Neural cell (in vitro differentiated cells): ENCODE data around the gene TMX4. TPM values are rescaled to one million over a fixed set of nuclear protein-coding genes. Genes with fewer than 3 reads are reported as not detected.

Experiments used
- H2AFZ ChIP-seq: fragments of 200-600, 300-800 bp; sonication (generic), shearing (Covaris generic); 2 replicates; pipeline ENCODE4 v1.6.0; 2014; ENCODE audit warnings: low read depth, mild to moderate bottlenecking, antibody characterized with exemption, low read length, moderate library complexity
- H3F3A ChIP-seq: fragments of 200-600 bp; shearing (Covaris generic); 2 replicates; pipeline ENCODE4 v1.6.1; 2016; ENCODE audit warnings: mild to moderate bottlenecking, moderate library complexity, mixed read lengths, antibody characterized with exemption, low read length; ENCODE audit not compliant: insufficient read depth, poor library complexity, severe bottlenecking
- H3K27ac ChIP-seq: fragments of 200-600, 300-800 bp; sonication (generic), shearing (Covaris generic); 2 replicates; pipeline ENCODE4 v1.5.1; 2014; ENCODE audit warnings: mild to moderate bottlenecking, low read length, moderate library complexity
- H3K27me3 ChIP-seq: fragments of 300-800, 200-600 bp; sonication (generic), shearing (Covaris generic); 2 replicates; pipeline ENCODE4 v1.6.0; 2014; ENCODE audit warnings: mild to moderate bottlenecking, low read depth, low read length, moderate library complexity; ENCODE audit not compliant: insufficient read depth
- H3K36me3 ChIP-seq: fragments of 300-800, 200-600 bp; sonication (generic), shearing (Covaris generic); 2 replicates; pipeline ENCODE4 v1.5.1; 2014; ENCODE audit warnings: mild to moderate bottlenecking, antibody characterized with exemption, low read length, moderate library complexity; ENCODE audit not compliant: insufficient read depth
- H3K4me2 ChIP-seq: fragments of 300-800, 200-600 bp; sonication (generic), shearing (Covaris generic); 2 replicates; pipeline ENCODE4 v1.6.0; 2014; ENCODE audit warnings: mild to moderate bottlenecking, low read length
- H3K4me3 ChIP-seq: fragments of 300-800, 200-600 bp; sonication (generic), shearing (Covaris generic); 2 replicates; pipeline ENCODE4 v1.5.1; 2014; ENCODE audit warnings: mild to moderate bottlenecking, low read length, moderate library complexity
- H3K79me2 ChIP-seq: fragments of 200-600 bp; shearing (Covaris generic); replicated peaks from 2 replicates; pipeline ENCODE4 v1.6.0; 2014; ENCODE audit warnings: mild to moderate bottlenecking, low read length, moderate library complexity; ENCODE audit not compliant: insufficient read depth
- H3K9ac ChIP-seq: fragments of 300-800, 200-600 bp; sonication (generic), shearing (Covaris generic); 2 replicates; pipeline ENCODE4 v1.6.1; 2016; ENCODE audit warnings: mild to moderate bottlenecking, low read length, mixed read lengths
- H3K9me2 ChIP-seq: fragments of 200-600 bp; shearing (Covaris generic); 2 replicates; pipeline ENCODE4 v1.6.1; 2016; ENCODE audit warnings: mild to moderate bottlenecking, low read length, mixed read lengths; ENCODE audit not compliant: insufficient read depth
- H3K9me3 ChIP-seq: fragments of 200-600, 300-800 bp; sonication (generic), shearing (Covaris generic); 2 replicates; pipeline ENCODE4 v1.6.1; 2016; ENCODE audit warnings: mild to moderate bottlenecking, mixed run types, low read length, moderate library complexity, mixed read lengths
- H4K20me1 ChIP-seq: fragments of 200-600 bp; shearing (Covaris generic); 2 replicates; pipeline ENCODE4 v1.6.1; 2016; ENCODE audit warnings: mild to moderate bottlenecking, mixed run types; ENCODE audit not compliant: insufficient read depth
- CTCF ChIP-seq: fragments of 450-650 bp; IDR thresholded peaks from 2 replicates; pipeline ENCODE4 v1.5.1; 2014; ENCODE audit warnings: antibody characterized with exemption, mild to moderate bottlenecking, moderate library complexity; ENCODE audit not compliant: poor library complexity, severe bottlenecking
- EP300 ChIP-seq: fragments of 450-650 bp; conservative IDR thresholded peaks from 2 replicates; pipeline ENCODE4 v1.6.1; 2014; ENCODE audit warnings: antibody characterized with exemption, mild to moderate bottlenecking, moderate library complexity; ENCODE audit not compliant: poor library complexity, severe bottlenecking
- EZH2 ChIP-seq: fragments of 200-600, 300-800 bp; shearing (Covaris generic), sonication (generic); IDR thresholded peaks from 2 replicates; pipeline ENCODE4 v1.6.1; 2014; ENCODE audit warnings: antibody characterized with exemption, low read length, borderline replicate concordance, mild to moderate bottlenecking; ENCODE audit not compliant: insufficient read depth, poor library complexity, severe bottlenecking
- MXI1 ChIP-seq: fragments of 450-650 bp; conservative IDR thresholded peaks from 2 replicates; pipeline ENCODE4 v1.6.1; 2014; ENCODE audit warnings: antibody characterized with exemption, mild to moderate bottlenecking; ENCODE audit not compliant: poor library complexity, severe bottlenecking
- POLR2AphosphoS5 ChIP-seq: IDR thresholded peaks from 2 replicates; pipeline ENCODE4 v1.6.1; 2012
- RAD21 ChIP-seq: fragments of 450-650 bp; conservative IDR thresholded peaks from 2 replicates; pipeline ENCODE4 v1.6.1; 2014; ENCODE audit warnings: antibody characterized with exemption, mild to moderate bottlenecking, moderate library complexity
- SMC3 ChIP-seq: fragments of 450-650 bp; conservative IDR thresholded peaks from 2 replicates; pipeline ENCODE4 v1.6.1; 2014; ENCODE audit warnings: antibody characterized with exemption, mild to moderate bottlenecking, moderate library complexity; ENCODE audit not compliant: poor library complexity
- TAF1 ChIP-seq: IDR thresholded peaks from 2 replicates; pipeline ENCODE4 v1.6.1; 2012; ENCODE audit warnings: low read depth
- polyA plus RNA-seq: library from polyadenylated mRNA; depleted of rRNA; stranded (reverse); fragments of >200 nt; gene quantifications from 2 replicates; pipeline ENCODE4 v1.2.3, GENCODE V29; 2014
- TF ChIP-seq, protein P1 (sequence below): IDR thresholded peaks from 2 replicates; pipeline ENCODE4 v1.6.1; 2012; ENCODE audit warnings: borderline replicate concordance

The TMX4 gene
- polyA plus RNA-seq, 1 donor from 2014 or later = 41.2 TPM

GRCh38 chr20:8060977-8061376, 41.4 kb upstream of the TMX4 start:
- no peak for TF ChIP-seq POLR2AphosphoS5
- no peak for TF ChIP-seq SMC3
- TF ChIP-seq, protein P1, sequence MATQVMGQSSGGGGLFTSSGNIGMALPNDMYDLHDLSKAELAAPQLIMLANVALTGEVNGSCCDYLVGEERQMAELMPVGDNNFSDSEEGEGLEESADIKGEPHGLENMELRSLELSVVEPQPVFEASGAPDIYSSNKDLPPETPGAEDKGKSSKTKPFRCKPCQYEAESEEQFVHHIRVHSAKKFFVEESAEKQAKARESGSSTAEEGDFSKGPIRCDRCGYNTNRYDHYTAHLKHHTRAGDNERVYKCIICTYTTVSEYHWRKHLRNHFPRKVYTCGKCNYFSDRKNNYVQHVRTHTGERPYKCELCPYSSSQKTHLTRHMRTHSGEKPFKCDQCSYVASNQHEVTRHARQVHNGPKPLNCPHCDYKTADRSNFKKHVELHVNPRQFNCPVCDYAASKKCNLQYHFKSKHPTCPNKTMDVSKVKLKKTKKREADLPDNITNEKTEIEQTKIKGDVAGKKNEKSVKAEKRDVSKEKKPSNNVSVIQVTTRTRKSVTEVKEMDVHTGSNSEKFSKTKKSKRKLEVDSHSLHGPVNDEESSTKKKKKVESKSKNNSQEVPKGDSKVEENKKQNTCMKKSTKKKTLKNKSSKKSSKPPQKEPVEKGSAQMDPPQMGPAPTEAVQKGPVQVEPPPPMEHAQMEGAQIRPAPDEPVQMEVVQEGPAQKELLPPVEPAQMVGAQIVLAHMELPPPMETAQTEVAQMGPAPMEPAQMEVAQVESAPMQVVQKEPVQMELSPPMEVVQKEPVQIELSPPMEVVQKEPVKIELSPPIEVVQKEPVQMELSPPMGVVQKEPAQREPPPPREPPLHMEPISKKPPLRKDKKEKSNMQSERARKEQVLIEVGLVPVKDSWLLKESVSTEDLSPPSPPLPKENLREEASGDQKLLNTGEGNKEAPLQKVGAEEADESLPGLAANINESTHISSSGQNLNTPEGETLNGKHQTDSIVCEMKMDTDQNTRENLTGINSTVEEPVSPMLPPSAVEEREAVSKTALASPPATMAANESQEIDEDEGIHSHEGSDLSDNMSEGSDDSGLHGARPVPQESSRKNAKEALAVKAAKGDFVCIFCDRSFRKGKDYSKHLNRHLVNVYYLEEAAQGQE = no peak
- TF ChIP-seq EZH2 = no peak
- TF ChIP-seq RAD21 = no peak
- no peak for TF ChIP-seq MXI1
- no peak for TF ChIP-seq CTCF
- no peak for TF ChIP-seq TAF1
- no peak for TF ChIP-seq EP300
- H3K36me3 ChIP-seq = no peaks in the 10 kb centered on the region
- H3K27ac ChIP-seq = no peak overlapping the region
- H2AFZ ChIP-seq = no peak overlapping the region
- no peaks in the 10 kb centered on the region for H3F3A ChIP-seq
- H3K9ac ChIP-seq = no peak overlapping the region
- H4K20me1 ChIP-seq = no peaks in the 10 kb centered on the region
- H3K4me3 ChIP-seq = no peak overlapping the region
- no peaks in the 10 kb centered on the region for H3K9me2 ChIP-seq
- H3K9me3 ChIP-seq = no peaks in the 10 kb centered on the region
- no peaks in the 10 kb centered on the region for H3K79me2 ChIP-seq
- H3K4me2 ChIP-seq = no peak overlapping the region
- no peaks in the 10 kb centered on the region for H3K27me3 ChIP-seq

DNA sequence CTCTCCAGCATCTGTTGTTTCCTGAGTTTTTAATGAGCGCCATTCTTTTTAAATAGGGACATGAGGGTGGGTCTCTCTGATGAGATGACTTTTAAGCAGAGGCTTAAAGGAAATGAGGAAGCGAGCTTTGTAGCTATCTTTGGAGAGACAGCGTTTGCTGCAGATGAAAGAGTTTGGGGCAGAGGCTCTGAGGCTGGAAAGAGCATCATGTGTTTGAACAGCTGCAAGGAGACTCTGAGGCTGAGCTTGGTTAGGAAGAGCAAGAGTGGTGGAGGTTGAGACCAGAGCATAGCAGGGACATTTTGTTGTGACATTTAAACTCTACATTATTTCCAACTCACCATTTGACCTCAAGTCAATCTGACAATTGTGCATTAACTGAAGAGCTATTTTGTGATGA, 38.3 kb upstream of the TMX4 start:
- no peaks in the 10 kb centered on the region for H3K36me3 ChIP-seq
- H2AFZ ChIP-seq = no peak overlapping the region
- no peak overlapping the region for H3K4me3 ChIP-seq
- H4K20me1 ChIP-seq = no peaks in the 10 kb centered on the region
- no peaks in the 10 kb centered on the region for H3K9me2 ChIP-seq
- H3K27me3 ChIP-seq = no peaks in the 10 kb centered on the region
- H3K79me2 ChIP-seq = no peaks in the 10 kb centered on the region
- H3F3A ChIP-seq = no peaks in the 10 kb centered on the region
- no peak overlapping the region for H3K27ac ChIP-seq
- no peak overlapping the region for H3K9ac ChIP-seq
- TF ChIP-seq, protein P1 = no peak
- TF ChIP-seq TAF1 (no peak), MXI1 (no peak), CTCF (no peak), SMC3 (no peak), EZH2 (no peak), RAD21 (no peak), EP300 (no peak), POLR2AphosphoS5 (no peak)
- H3K4me2 ChIP-seq = no peak overlapping the region
- H3K9me3 ChIP-seq = no peaks in the 10 kb centered on the region
